Measurements from ENCODE around the gene GNA12. TPM values are rescaled to one million over a fixed set of nuclear protein-coding genes. Genes with fewer than 3 reads are reported as not detected.

Gene GNA12
- polyA plus RNA-seq, 1 of the 3 experiments (the other 2 are of a cell fraction) = 64.8 TPM

DNA sequence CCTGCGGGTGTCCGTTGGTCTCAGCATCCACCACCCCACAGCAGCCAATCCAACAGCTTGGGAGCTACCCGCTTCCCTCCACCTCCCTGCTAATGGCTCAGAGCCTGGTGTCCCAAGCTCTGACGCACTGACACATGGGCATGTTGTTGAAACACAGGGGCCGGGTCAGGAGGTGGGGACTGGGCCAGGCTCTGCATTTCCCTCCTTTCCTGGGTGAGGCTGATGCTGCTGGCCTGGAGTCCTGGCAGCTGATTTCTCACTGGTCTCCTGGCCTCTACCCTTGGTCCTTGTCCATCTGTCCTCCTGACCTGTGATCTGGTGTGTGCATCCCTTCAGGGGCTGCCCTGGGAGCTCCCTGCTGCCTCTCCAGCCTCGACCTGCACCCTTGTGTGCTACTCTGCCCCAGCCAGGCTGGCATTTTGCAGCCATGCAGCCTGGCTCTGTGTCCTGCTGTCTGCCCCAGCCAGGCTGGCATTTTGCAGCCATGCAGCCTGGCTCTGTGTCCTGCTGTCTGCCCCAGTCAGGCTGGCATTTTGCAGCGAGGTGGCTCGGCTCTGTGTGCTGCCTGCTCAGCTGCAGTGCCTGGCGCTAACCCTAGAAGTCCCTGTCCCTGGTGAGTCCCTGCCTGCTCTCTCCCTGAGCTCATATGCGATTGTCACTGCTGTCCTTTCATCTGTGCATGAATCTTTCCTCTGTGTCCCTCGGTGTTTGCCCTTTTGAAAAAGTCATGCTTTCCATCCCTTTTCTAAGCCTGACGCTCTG lies 142.1 kb downstream of the GNA12 start:
- Histone ChIP-seq H4K20me1 (ENCODE audit: insufficient read depth) (no peaks in the 10 kb centered on the region), H3K79me2 (ENCODE audit: insufficient read depth) (no peaks in the 10 kb centered on the region), H3K36me3 (replicated peaks in 1 of 2; ENCODE audit: control insufficient read depth in 1 of 2, insufficient read depth in 2 of 2, low read length in 1 of 2) (no peaks in the 10 kb centered on the region), H3F3A (replicated peaks; ENCODE audit: insufficient read depth) (no peaks in the 10 kb centered on the region), H3K9me3 (no peaks in the 10 kb centered on the region), H2AFZ (ENCODE audit: low read depth) (no peak overlapping the region), H3K4me1 (ENCODE audit: control insufficient read depth in 1 of 2, insufficient read depth in 2 of 2, low read depth in 1 of 2, low read length in 1 of 2) (peaks cover 0 to 2% of the 10 kb centered on the region in 2 experiments; a peak in 1 of 4 replicates), H3K9ac (no peak overlapping the region), H3K4me3 (ENCODE audit: low read depth in 2 of 2, low read length in 1 of 2) (no peak overlapping the region), H3K9me2 (no peaks in the 10 kb centered on the region), H3K27me3 (ENCODE audit: insufficient read depth) (peaks cover 6% of the 10 kb centered on the region; the same call in 1 of the 2 replicates), H3K27ac (ENCODE audit: low read depth in 2 of 2, low read length in 1 of 2) (no peak overlapping the region), H3K4me2 (no peak overlapping the region)
- no peak for TF ChIP-seq FOSL2 (IDR thresholded peaks at IDR 0.05; ENCODE audit: borderline replicate concordance, low read depth)
- TF ChIP-seq GABPA (IDR thresholded peaks at IDR 0.05; ENCODE audit: low read depth) = no peak
- no peak for TF ChIP-seq JUND (IDR thresholded peaks at IDR 0.05)
- no peak for TF ChIP-seq CHD2 (IDR thresholded peaks at IDR 0.05; ENCODE audit: low read length, partially characterized antibody)
- TF ChIP-seq POLR2AphosphoS5 (IDR thresholded peaks at IDR 0.05; ENCODE audit: low read depth, low read length) = no peak
- TF ChIP-seq MXI1 (IDR thresholded peaks at IDR 0.05; ENCODE audit: low read depth, low read length) = 0 out of 2 replicates have a peak, but pooled peaks have one; percentile 23
- CTCF ChIA-PET = interaction anchor here (0.6 to 4.7 kb wide), 9 partner anchors 11 to 33 kb away, joined by 3 to 23 read pairs (median 6); no protein-coding TSS in a partner anchor
- POLR2A ChIA-PET = interaction anchor here (0.5 kb wide), 1 partner anchor 326 kb away, joined by 3 read pairs; no protein-coding TSS in a partner anchor
- WGBS (ENCODE audit: low lambda C conversion rate) = 64% methylated on average over 11 of the region's 12 CpGs
- peak; percentile 66 for DNase-seq

DNA sequence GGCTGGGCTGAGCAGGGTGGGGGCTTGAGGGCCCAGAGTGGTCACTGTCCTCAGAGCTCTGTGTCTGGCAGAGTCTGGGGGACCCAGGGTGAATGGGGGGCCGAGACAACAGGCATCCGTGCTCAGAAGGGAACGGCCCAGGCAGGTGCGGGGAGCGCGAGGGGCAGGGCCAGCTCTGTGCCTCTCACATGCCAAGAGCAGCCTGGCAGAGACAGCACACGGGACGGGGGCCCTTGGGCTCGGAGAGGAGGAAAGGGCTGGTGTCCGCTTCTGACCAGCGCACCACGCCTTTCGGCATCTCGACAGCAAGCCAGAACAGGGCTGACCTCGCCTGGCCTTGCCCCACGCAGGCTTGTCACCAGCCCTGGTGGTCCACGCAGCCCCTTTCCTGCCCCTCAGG lies 142.7 kb downstream of the GNA12 start:
- Histone ChIP-seq H3K4me2 (no peak overlapping the region), H3K36me3 (replicated peaks in 1 of 2; ENCODE audit: control insufficient read depth in 1 of 2, insufficient read depth in 2 of 2, low read length in 1 of 2) (no peaks in the 10 kb centered on the region), H3K9me3 (no peaks in the 10 kb centered on the region), H3K4me3 (ENCODE audit: low read depth in 2 of 2, low read length in 1 of 2) (no peak overlapping the region), H3K79me2 (ENCODE audit: insufficient read depth) (no peaks in the 10 kb centered on the region), H3K9me2 (no peaks in the 10 kb centered on the region), H3K4me1 (ENCODE audit: control insufficient read depth in 1 of 2, insufficient read depth in 2 of 2, low read depth in 1 of 2, low read length in 1 of 2) (peaks cover 0 to 2% of the 10 kb centered on the region in 2 experiments; a peak in 1 of 4 replicates), H2AFZ (ENCODE audit: low read depth) (no peak overlapping the region), H3K27me3 (ENCODE audit: insufficient read depth) (peaks cover 6% of the 10 kb centered on the region; the same call in 1 of the 2 replicates), H3F3A (replicated peaks; ENCODE audit: insufficient read depth) (no peaks in the 10 kb centered on the region), H4K20me1 (ENCODE audit: insufficient read depth) (no peaks in the 10 kb centered on the region), H3K9ac (no peak overlapping the region), H3K27ac (ENCODE audit: low read depth in 2 of 2, low read length in 1 of 2) (no peak overlapping the region)
- DNase-seq = no peak
- ChIA-PET POLR2A (no interaction called here), CTCF (interaction anchor here (1.0 to 4.7 kb wide), 7 partner anchors 12 to 32 kb away, joined by 3 to 23 read pairs (median 6); no protein-coding TSS in a partner anchor)
- WGBS (ENCODE audit: low lambda C conversion rate) = 82% methylated on average over 17 of the region's 17 CpGs
- TF ChIP-seq FOSL2 (IDR thresholded peaks at IDR 0.05; ENCODE audit: borderline replicate concordance, low read depth) = no peak
- no peak for TF ChIP-seq RCOR1 (IDR thresholded peaks at IDR 0.05; ENCODE audit: low read length)
- TF ChIP-seq MEF2A (IDR thresholded peaks at IDR 0.05; ENCODE audit: borderline replicate concordance, low read depth) = no peak
- TF ChIP-seq CHD2 (IDR thresholded peaks at IDR 0.05; ENCODE audit: low read length, partially characterized antibody) = no peak
- no peak for TF ChIP-seq NRF1 (IDR thresholded peaks at IDR 0.05; ENCODE audit: low read depth, low read length)

DNA sequence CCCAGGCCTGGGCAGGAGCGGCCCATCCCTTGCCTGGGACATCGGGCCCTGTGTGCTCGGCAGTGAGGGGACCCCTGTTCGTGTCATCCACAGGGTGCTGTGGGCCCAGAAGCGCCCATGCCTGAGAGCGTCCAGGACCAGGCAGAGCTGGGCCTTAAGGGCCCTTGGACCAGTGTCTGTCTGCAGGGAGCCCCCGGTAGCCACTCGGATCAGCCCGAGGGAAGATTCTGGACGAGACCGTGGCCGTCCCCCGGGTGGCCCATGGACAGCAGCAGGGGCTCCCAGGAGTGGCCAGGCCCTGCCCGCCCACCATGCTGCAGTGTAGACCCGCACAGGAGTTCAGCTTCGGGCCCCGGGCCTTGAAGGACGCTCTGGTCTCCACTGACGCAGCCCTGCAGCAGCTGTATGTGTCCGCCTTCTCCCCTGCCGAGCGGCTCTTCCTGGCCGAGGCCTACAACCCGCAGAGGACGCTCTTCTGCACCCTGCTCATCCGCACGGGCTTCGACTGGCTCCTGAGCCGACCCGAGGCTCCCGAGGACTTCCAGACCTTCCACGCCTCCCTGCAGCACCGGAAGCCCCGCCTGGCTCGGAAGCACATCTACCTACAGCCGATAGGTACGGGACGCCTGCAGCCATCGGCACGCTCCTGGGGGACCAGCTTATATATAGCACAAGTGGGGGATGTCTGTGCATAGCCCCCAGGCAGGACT lies 143.8 kb downstream of the GNA12 start:
- ChIA-PET POLR2A (no interaction called here), CTCF (interaction anchor here (0.7 to 2.8 kb wide), 8 partner anchors 11 to 248 kb away, joined by 3 to 13 read pairs (median 4); no protein-coding TSS in a partner anchor)
- H2AFZ ChIP-seq (ENCODE audit: low read depth) = no peak overlapping the region
- 79% methylated on average over 36 of the region's 40 CpGs for WGBS (ENCODE audit: low lambda C conversion rate)
- no peak overlapping the region for H3K4me3 ChIP-seq (ENCODE audit: low read depth in 2 of 2, low read length in 1 of 2)
- no peaks in the 10 kb centered on the region for H3K79me2 ChIP-seq (ENCODE audit: insufficient read depth)
- H3F3A ChIP-seq (replicated peaks; ENCODE audit: insufficient read depth) = no peaks in the 10 kb centered on the region
- no peaks in the 10 kb centered on the region for H3K36me3 ChIP-seq (replicated peaks in 1 of 2; ENCODE audit: control insufficient read depth in 1 of 2, insufficient read depth in 2 of 2, low read length in 1 of 2)
- H4K20me1 ChIP-seq (ENCODE audit: insufficient read depth) = no peaks in the 10 kb centered on the region
- H3K27ac ChIP-seq (ENCODE audit: low read depth in 2 of 2, low read length in 1 of 2) = no peak overlapping the region
- no peak for DNase-seq
- H3K27me3 ChIP-seq (ENCODE audit: insufficient read depth) = peaks cover 6% of the 10 kb centered on the region; the same call in 1 of the 2 replicates
- H3K9ac ChIP-seq = no peak overlapping the region
- no peak overlapping the region for H3K4me2 ChIP-seq
- H3K4me1 ChIP-seq (ENCODE audit: control insufficient read depth in 1 of 2, insufficient read depth in 2 of 2, low read depth in 1 of 2, low read length in 1 of 2) = peaks cover 0 to 2% of the 10 kb centered on the region in 2 experiments; a peak in 1 of 4 replicates
- no peaks in the 10 kb centered on the region for H3K9me3 ChIP-seq
- H3K9me2 ChIP-seq = no peaks in the 10 kb centered on the region
- TF ChIP-seq GATA2 (CRISPR knock-in tag; IDR thresholded peaks at IDR 0.05) (no peak), ELF1 (IDR thresholded peaks at IDR 0.05) (no peak), SIN3A (IDR thresholded peaks at IDR 0.05; ENCODE audit: borderline replicate concordance, low read depth, low read length) (no peak)
- TF ChIP-seq, protein P1, sequence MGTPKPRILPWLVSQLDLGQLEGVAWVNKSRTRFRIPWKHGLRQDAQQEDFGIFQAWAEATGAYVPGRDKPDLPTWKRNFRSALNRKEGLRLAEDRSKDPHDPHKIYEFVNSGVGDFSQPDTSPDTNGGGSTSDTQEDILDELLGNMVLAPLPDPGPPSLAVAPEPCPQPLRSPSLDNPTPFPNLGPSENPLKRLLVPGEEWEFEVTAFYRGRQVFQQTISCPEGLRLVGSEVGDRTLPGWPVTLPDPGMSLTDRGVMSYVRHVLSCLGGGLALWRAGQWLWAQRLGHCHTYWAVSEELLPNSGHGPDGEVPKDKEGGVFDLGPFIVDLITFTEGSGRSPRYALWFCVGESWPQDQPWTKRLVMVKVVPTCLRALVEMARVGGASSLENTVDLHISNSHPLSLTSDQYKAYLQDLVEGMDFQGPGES (IDR thresholded peaks at IDR 0.05; ENCODE audit: low read depth, low read length) = no peak
- TF ChIP-seq, protein P2, sequence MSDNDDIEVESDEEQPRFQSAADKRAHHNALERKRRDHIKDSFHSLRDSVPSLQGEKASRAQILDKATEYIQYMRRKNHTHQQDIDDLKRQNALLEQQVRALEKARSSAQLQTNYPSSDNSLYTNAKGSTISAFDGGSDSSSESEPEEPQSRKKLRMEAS (IDR thresholded peaks at IDR 0.05; ENCODE audit: low read depth) = no peak
- TF ChIP-seq, protein P3, sequence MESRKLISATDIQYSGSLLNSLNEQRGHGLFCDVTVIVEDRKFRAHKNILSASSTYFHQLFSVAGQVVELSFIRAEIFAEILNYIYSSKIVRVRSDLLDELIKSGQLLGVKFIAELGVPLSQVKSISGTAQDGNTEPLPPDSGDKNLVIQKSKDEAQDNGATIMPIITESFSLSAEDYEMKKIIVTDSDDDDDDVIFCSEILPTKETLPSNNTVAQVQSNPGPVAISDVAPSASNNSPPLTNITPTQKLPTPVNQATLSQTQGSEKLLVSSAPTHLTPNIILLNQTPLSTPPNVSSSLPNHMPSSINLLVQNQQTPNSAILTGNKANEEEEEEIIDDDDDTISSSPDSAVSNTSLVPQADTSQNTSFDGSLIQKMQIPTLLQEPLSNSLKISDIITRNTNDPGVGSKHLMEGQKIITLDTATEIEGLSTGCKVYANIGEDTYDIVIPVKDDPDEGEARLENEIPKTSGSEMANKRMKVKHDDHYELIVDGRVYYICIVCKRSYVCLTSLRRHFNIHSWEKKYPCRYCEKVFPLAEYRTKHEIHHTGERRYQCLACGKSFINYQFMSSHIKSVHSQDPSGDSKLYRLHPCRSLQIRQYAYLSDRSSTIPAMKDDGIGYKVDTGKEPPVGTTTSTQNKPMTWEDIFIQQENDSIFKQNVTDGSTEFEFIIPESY (IDR thresholded peaks at IDR 0.05; ENCODE audit: borderline replicate concordance, low read depth) = no peak
